Body of pancreas (tissue), 4 donors: ENCODE measurements around the gene CHTOP. TPM values are rescaled to one million over a fixed set of nuclear protein-coding genes. Genes with fewer than 3 reads are reported as not detected.

Experiments used
- ATAC-seq: fragments of 150-250 bp; one replicate; pipeline ENCODE4 v1.9.1; 2016
- DNase-seq, 4 donors: peaks; one replicate each; pipeline ENCODE4 v3.0.0-alpha.2; 2019
- H3K27ac ChIP-seq, 4 donors: fragments of 200-600 bp; sonication (generic); 1 replicate in 3 of 4; 2 replicates in 1 of 4; pipeline versions ENCODE4 v1.5.1 to v1.6.1; 2016 to 2019; ENCODE audit warnings: mild to moderate bottlenecking in 1 of 4, mixed read lengths in 1 of 4, moderate library complexity in 1 of 4
- H3K27me3 ChIP-seq, 2 donors: fragments of 200-600 bp; sonication (generic); one replicate each; pipeline ENCODE4 v1.6.0; 2016; ENCODE audit warnings: mild to moderate bottlenecking in 1 of 2
- H3K36me3 ChIP-seq, 2 donors: fragments of 200-600 bp; sonication (generic); replicated peaks in 1 of 2; 2 replicates each; pipeline ENCODE4 v1.5.1; 2016; ENCODE audit warnings: low read depth in 2 of 2; ENCODE audit not compliant: insufficient read depth in 1 of 2
- H3K4me1 ChIP-seq: fragments of 200-600 bp; sonication (generic); one replicate; pipeline ENCODE4 v1.6.0; 2016
- H3K4me3 ChIP-seq, 2 donors: fragments of 200-600 bp; sonication (generic); 1 replicate in 1 of 2; 2 replicates in 1 of 2; pipeline ENCODE4 v1.5.1; 2016 to 2019
- H3K9me3 ChIP-seq, 3 donors: fragments of 200-600 bp; sonication (generic); 1 replicate in 2 of 3; 2 replicates in 1 of 3; pipeline ENCODE4 v1.5.1; 2016
- POLR2A ChIP-seq, 3 donors: fragments of 450-650 bp; IDR thresholded peaks; one replicate each; pipeline ENCODE4 v1.6.1; 2016; ENCODE audit warnings: antibody characterized with exemption in 3 of 3, mild to moderate bottlenecking in 2 of 3
- WGBS, 2 donors: methylation state at CpG; one replicate each; pipeline ENCODE4 v1.1.5; 2017; 5-methylcytosine and 5-hydroxymethylcytosine counted together
- intact Hi-C: fragments of 100-400 bp; cut with DNase I; formaldehyde crosslinking; loops from one replicate; pipeline ENCODE4 v1.15.1; 2023
- total RNA-seq, 2 donors: library from RNA; depleted of rRNA; stranded (reverse); fragments of >200 nt; gene quantifications; one replicate each; pipeline ENCODE4 v1.1.0, GENCODE V29; 2016
- TF ChIP-seq, protein P1 (sequence below), 7 experiments: fragments of 450-650 bp in 4 of 7; fragments of 200-600 bp in 3 of 7; sonication (generic) in 3 of 7; IDR thresholded peaks; one replicate each; pipeline ENCODE4 v1.5.1; 2016 to 2019; ENCODE audit warnings: antibody characterized with exemption in 7 of 7

CHTOP gene
- total RNA-seq, 2 donors from 2014 or later, result 62.3 to 68.0 TPM

DNA sequence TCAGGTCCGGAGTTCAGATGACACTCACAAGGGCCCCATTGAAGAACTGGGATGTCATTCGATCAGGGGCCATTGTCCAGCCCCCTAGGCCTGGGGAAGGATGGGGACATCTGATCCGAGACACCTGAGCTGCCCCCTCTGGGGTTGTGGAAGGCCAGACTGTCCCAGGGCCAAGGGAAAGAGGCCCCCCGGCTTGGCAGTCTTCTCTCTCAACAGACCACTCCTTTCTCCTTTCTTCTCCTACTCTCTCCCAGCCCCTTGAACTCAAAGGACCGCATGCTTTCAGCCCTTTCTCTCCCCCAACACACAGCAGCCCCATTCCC, 4.6 kb upstream of the CHTOP start:
- Histone ChIP-seq H3K27me3 (no peaks in the 10 kb centered on the region), H3K4me1 (peaks cover 33% of the 10 kb centered on the region), H3K4me3 (no peak overlapping the region), H3K27ac (no peak overlapping the region), H3K36me3 (no peaks in the 10 kb centered on the region), H3K9me3 (no peaks in the 10 kb centered on the region)
- no peak for TF ChIP-seq POLR2A (IDR thresholded peaks at IDR 0.05)
- TF ChIP-seq, protein P1, sequence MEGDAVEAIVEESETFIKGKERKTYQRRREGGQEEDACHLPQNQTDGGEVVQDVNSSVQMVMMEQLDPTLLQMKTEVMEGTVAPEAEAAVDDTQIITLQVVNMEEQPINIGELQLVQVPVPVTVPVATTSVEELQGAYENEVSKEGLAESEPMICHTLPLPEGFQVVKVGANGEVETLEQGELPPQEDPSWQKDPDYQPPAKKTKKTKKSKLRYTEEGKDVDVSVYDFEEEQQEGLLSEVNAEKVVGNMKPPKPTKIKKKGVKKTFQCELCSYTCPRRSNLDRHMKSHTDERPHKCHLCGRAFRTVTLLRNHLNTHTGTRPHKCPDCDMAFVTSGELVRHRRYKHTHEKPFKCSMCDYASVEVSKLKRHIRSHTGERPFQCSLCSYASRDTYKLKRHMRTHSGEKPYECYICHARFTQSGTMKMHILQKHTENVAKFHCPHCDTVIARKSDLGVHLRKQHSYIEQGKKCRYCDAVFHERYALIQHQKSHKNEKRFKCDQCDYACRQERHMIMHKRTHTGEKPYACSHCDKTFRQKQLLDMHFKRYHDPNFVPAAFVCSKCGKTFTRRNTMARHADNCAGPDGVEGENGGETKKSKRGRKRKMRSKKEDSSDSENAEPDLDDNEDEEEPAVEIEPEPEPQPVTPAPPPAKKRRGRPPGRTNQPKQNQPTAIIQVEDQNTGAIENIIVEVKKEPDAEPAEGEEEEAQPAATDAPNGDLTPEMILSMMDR (IDR thresholded peaks at IDR 0.05), result no peak
- intact Hi-C loops, result no loop called here
- DNase-seq, result no peak
- WGBS, 2 donors, result 75 to 78% methylated on average over 4 to 5 of the region's 5 CpGs
- ATAC-seq, result no peak

- Histone ChIP-seq H3K27me3 (no peaks in the 10 kb centered on the region), H3K4me3 (no peak overlapping the region), H3K9me3 (no peaks in the 10 kb centered on the region), H3K36me3 (no peaks in the 10 kb centered on the region), H3K4me1 (peaks cover 33% of the 10 kb centered on the region), H3K27ac (peak overlapping the region in 1 of 4 donors; percentile 16)
- DNase-seq, result no peak
- 71 to 90% methylated on average over 1 of the region's 1 CpG for WGBS, 2 donors
- ATAC-seq, result no peak
- intact Hi-C loops, result no loop called here
- TF ChIP-seq POLR2A (IDR thresholded peaks at IDR 0.05), result no peak
- TF ChIP-seq, protein P1 (IDR thresholded peaks at IDR 0.05), result no peak
Measured at GRCh38 chr1:153629971-153630370, 3.9 kb upstream of the CHTOP start.

DNA sequence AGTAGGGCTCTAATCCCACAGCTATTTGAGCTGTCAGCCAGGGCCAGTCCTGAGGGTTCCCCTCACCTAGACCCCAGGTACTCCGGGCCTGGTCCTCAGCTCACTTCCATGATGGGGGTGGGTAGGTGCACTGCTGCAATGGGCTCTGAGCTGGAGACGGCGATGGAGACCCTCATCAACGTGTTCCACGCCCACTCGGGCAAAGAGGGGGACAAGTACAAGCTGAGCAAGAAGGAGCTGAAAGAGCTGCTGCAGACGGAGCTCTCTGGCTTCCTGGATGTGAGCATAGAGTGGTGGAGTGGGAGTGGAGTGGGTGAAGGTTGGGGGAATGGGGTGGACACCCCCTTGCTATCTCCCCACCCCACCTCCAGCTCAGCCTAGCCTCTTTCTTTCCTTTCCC, 3.5 kb upstream of the CHTOP start:
- DNase-seq, result no peak
- Histone ChIP-seq H3K4me1 (peaks cover 35% of the 10 kb centered on the region), H3K27ac (peak overlapping the region in 1 of 4 donors; percentile 16), H3K9me3 (no peaks in the 10 kb centered on the region), H3K36me3 (no peaks in the 10 kb centered on the region), H3K4me3 (no peak overlapping the region), H3K27me3 (no peaks in the 10 kb centered on the region)
- TF ChIP-seq, protein P1 (IDR thresholded peaks at IDR 0.05), result no peak
- no peak for TF ChIP-seq POLR2A (IDR thresholded peaks at IDR 0.05)
- 77 to 94% methylated on average over 5 to 6 of the region's 7 CpGs for WGBS, 2 donors
- intact Hi-C loops, result no loop called here
- ATAC-seq, result no peak

DNA sequence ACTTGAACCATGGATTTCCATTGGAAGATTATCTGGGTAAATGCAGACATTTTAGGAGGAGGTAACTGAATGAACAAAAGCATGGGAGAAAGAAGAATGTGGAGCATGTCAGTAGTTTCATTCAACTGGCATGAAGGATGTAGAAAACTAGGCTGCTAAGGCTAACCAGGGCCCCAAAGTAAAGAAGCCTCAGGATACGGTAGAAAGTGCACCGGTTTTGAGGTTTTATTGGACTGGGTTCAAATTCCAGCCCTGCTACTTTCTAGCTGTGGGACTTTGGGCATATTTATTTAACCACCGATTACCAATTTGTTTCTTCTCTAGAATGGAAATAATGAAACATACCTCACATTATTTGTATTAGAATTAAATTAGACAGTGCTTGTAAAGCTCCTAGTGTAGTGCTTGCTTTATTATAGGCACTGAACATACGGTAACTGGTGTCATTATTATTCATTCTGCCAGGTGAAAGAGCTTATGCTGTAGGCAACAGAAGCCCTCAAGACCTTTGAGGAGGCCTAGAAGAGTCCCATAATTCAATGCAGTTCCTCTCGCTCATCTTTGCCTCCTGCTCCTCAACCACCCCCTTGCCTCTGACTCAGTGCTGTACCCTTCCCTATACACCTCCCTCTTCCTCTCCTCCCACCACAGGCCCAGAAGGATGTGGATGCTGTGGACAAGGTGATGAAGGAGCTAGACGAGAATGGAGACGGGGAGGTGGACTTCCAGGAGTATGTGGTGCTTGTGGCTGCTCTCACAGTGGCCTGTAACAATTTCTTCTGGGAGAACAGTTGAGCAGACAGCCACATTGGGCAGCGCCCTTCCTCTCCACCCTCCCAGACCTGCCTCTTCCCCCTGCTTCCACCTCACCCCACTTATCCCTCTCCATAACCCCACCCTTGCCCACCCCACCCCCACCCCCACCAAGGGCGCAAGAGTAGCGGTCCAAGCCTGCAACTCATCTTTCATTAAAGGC, 2.5 kb upstream of the CHTOP start:
- H3K4me3 ChIP-seq, result no peak overlapping the region
- peaks cover 39% of the 10 kb centered on the region for H3K4me1 ChIP-seq
- no peak for DNase-seq
- H3K36me3 ChIP-seq, result no peaks in the 10 kb centered on the region
- no peak for ATAC-seq
- TF ChIP-seq POLR2A (IDR thresholded peaks at IDR 0.05), result no peak
- TF ChIP-seq, protein P1 (IDR thresholded peaks at IDR 0.05), result no peak
- 68 to 69% methylated on average over 10 of the region's 10 CpGs for WGBS, 2 donors
- intact Hi-C loops, result no loop called here
- H3K9me3 ChIP-seq, result no peaks in the 10 kb centered on the region
- H3K27ac ChIP-seq, result no peak overlapping the region
- no peaks in the 10 kb centered on the region for H3K27me3 ChIP-seq
